ENCODE results near the gene PRR7. TPM values are rescaled to one million over a fixed set of nuclear protein-coding genes. Genes with fewer than 3 reads are reported as not detected.

Gene PRR7
- total RNA-seq, 1 donor from 2014 or later: 30.9 TPM

DNA sequence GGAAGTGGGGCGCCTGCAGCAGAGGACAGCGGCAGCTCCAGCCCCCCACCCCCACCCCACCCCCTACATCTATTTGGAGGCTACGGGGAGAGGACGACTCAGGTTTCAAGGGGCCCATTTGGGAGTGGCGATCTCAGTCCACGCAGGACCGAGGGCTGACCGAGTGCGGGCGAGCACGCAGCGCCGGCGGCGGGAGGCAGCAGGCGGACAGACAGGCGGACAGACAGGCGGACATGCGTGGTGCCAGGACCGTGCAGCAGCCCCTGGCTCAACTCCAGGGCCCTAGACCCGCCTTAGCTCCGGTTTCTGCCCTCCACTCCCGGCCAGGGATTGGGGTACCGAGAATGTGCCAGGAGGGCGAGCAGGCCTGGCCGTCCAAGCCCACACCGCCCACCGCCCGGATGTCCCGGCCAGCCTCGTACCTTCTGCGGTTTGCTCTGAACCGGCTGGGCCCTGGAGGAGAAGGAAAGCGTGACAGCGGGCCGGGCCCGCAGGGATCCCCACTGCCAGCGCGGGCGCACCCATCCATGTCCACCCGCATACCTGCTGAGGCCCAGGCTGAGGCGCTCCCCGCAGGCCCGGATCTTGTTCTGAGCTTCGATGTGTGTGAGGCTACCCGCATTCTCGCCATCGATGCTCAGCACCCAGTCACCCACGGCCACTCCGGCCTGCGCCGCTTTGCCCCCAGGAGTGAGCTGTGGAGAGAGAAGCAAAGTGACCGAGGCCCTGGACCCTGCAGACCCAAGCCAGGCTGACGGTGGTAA is 45.6 kb downstream of the PRR7 start:
- TF ChIP-seq, protein P1, sequence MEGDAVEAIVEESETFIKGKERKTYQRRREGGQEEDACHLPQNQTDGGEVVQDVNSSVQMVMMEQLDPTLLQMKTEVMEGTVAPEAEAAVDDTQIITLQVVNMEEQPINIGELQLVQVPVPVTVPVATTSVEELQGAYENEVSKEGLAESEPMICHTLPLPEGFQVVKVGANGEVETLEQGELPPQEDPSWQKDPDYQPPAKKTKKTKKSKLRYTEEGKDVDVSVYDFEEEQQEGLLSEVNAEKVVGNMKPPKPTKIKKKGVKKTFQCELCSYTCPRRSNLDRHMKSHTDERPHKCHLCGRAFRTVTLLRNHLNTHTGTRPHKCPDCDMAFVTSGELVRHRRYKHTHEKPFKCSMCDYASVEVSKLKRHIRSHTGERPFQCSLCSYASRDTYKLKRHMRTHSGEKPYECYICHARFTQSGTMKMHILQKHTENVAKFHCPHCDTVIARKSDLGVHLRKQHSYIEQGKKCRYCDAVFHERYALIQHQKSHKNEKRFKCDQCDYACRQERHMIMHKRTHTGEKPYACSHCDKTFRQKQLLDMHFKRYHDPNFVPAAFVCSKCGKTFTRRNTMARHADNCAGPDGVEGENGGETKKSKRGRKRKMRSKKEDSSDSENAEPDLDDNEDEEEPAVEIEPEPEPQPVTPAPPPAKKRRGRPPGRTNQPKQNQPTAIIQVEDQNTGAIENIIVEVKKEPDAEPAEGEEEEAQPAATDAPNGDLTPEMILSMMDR (conservative IDR thresholded peaks at IDR 0.05; ENCODE audit: low read depth, low read length): no peak
- no peak for DNase-seq (ENCODE audit: low read depth)
- no peak overlapping the region for H3K4me3 ChIP-seq (ENCODE audit: low read depth, low read length)

GRCh38 chr5:177492841-177493240 is 46.2 kb downstream of the PRR7 start:
- DNase-seq (ENCODE audit: low read depth): no peak
- no peak overlapping the region for H3K4me3 ChIP-seq (ENCODE audit: low read depth, low read length)
- TF ChIP-seq, protein P1 (conservative IDR thresholded peaks at IDR 0.05; ENCODE audit: low read depth, low read length): no peak

GRCh38 chr5:177493795-177494345 is 47.3 kb downstream of the PRR7 start:
- no peak for DNase-seq (ENCODE audit: low read depth)
- H3K4me3 ChIP-seq (ENCODE audit: low read depth, low read length): peak overlapping the region; percentile 10
- TF ChIP-seq, protein P1 (conservative IDR thresholded peaks at IDR 0.05; ENCODE audit: low read depth, low read length): no peak

DNA sequence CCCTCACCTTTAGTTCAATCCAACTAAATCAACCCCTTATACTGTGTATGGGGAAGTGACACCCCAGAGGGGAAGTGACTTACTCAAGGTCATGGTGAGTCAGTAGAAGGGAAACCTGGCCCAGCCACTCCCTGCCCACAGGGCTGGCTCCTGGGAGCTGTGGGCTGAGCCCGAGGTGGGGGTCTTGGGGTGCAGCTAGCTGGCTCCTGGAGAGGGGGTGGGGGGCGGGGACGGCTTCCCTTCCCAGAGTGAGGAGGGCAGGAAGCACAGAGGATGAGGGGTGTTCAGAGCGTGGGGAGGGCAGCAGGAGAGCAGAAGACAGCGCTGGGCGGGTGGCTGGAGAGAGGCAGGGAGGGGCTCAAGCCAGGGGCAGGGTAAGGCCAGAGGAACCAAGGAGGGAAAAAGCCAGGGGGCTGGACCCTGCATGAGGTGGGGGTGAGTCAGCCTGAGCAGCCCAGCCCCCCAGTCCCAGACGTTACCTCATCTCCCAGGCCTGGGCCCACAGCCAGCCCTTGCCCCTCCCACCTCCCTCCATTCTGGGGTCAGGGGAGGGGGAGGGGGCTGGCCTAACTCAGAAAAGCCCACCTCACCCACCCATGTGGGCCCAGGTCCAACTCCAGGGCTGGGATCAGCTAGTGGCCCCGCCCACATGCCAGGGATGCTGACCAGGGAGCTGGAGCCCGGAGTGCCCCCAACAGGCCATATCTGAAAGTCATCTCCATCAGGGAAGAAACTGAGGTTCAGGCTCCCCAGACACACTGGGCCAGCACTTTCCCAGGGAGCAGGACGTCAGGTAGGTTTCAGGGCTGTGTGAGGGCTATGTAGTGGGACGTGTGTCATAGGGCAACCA is 48.0 kb downstream of the PRR7 start:
- peak overlapping the region; percentile 10 for H3K4me3 ChIP-seq (ENCODE audit: low read depth, low read length)
- TF ChIP-seq, protein P1 (conservative IDR thresholded peaks at IDR 0.05; ENCODE audit: low read depth, low read length): peak; percentile 49
- no peak for DNase-seq (ENCODE audit: low read depth)

GRCh38 chr5:177495243-177496060 is 48.8 kb downstream of the PRR7 start:
- TF ChIP-seq, protein P1 (conservative IDR thresholded peaks at IDR 0.05; ENCODE audit: low read depth, low read length): no peak
- no peak for DNase-seq (ENCODE audit: low read depth)
- H3K4me3 ChIP-seq (ENCODE audit: low read depth, low read length): peak overlapping the region; percentile 89

DNA sequence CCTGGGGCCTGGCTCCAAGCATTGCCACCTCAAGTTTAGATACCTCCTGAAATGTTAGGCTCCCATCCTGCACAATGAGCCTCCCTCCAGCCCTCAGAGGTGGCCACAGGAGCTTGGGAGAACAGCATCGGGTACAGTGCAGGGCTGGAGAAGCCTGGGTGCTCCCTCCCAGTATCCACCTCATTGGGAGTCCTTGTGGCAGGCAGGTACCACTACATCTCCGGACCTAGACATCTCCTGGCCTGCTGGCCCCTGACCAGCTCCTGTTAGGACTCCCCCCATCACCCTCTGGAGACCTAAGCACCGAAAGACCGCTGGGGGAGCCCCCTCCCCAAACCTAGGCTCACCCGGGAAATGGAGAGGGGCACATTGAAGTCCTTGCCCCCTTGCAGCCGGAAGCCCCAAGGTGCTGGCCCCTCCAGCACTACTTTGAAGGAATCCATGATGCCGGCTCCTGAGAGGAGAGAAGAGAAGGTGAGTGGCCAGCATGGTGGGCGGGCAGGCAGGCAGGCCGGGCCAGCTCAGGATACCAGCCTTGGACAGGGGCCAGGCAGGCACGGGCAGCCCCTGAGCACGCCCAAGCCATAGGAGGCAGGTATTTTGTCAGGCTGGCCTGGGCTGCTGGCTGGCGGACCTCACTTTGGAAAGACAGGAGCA is 49.6 kb downstream of the PRR7 start:
- TF ChIP-seq, protein P1 (conservative IDR thresholded peaks at IDR 0.05; ENCODE audit: low read depth, low read length): peak; percentile 46

More for the DNA sequence above, 49.6 kb downstream of the PRR7 start:
- no peak for DNase-seq (ENCODE audit: low read depth)
- H3K4me3 ChIP-seq (ENCODE audit: low read depth, low read length): peak overlapping the region; percentile 89

Measured in epithelial cell of proximal tubule (primary cell).